H9 (cell line): Measurements from ENCODE around the gene GSG1L. TPM values are rescaled to one million over a fixed set of nuclear protein-coding genes. Genes with fewer than 3 reads are reported as not detected.

Source experiments
- DNase-seq: peaks from one replicate; pipeline ENCODE4 v3.0.0-alpha.2; 2017
- H2AFZ ChIP-seq: one replicate; pipeline ENCODE4 v1.6.1; 2013; ENCODE audit warnings: mild to moderate bottlenecking, low read length, control low read depth, moderate library complexity
- H2AK5ac ChIP-seq: 2 replicates; pipeline ENCODE4 v1.6.1; 2013; ENCODE audit warnings: low read length, control low read depth, mixed read lengths; ENCODE audit not compliant: insufficient read length
- H2BK120ac ChIP-seq: one replicate; pipeline ENCODE4 v1.6.1; 2013; ENCODE audit warnings: low read depth, mild to moderate bottlenecking, low read length, control low read depth, inconsistent platforms; ENCODE audit not compliant: poor library complexity, severe bottlenecking
- H2BK12ac ChIP-seq: 2 replicates; pipeline ENCODE4 v1.6.1; 2013; ENCODE audit warnings: low read length, control low read depth, mixed read lengths, low read depth; ENCODE audit not compliant: insufficient read length
- H2BK15ac ChIP-seq: 2 replicates; pipeline ENCODE4 v1.6.1; 2013; ENCODE audit warnings: low read depth, low read length, control low read depth
- H2BK20ac ChIP-seq: one replicate; pipeline ENCODE4 v1.6.1; 2013; ENCODE audit warnings: low read depth, mild to moderate bottlenecking, low read length, control low read depth, inconsistent platforms; ENCODE audit not compliant: poor library complexity, severe bottlenecking
- H2BK5ac ChIP-seq: 2 replicates; pipeline ENCODE4 v1.6.1; 2013; ENCODE audit warnings: low read length, control low read depth, mixed read lengths; ENCODE audit not compliant: insufficient read length
- H3K14ac ChIP-seq: 2 replicates; pipeline ENCODE4 v1.6.1; 2013; ENCODE audit warnings: low read length, control low read depth; ENCODE audit not compliant: insufficient read depth
- H3K18ac ChIP-seq: 2 replicates; pipeline ENCODE4 v1.6.1; 2013; ENCODE audit warnings: low read depth, mild to moderate bottlenecking, mixed read lengths, low read length, control low read depth; ENCODE audit not compliant: insufficient read length
- H3K23ac ChIP-seq: 2 replicates; pipeline ENCODE4 v1.6.1; 2013; ENCODE audit warnings: low read length, control low read depth, mixed read lengths, low read depth; ENCODE audit not compliant: insufficient read length
- H3K23me2 ChIP-seq: 2 replicates; pipeline ENCODE4 v1.6.1; 2013; ENCODE audit warnings: low read depth, mild to moderate bottlenecking, mixed read lengths, low read length, control low read depth; ENCODE audit not compliant: insufficient read length, poor library complexity, severe bottlenecking
- H3K27ac ChIP-seq: 2 replicates; pipeline ENCODE4 v1.5.1; 2013; ENCODE audit warnings: low read length, control low read depth, mixed read lengths, low read depth; ENCODE audit not compliant: insufficient read length
- H3K27me3 ChIP-seq: 2 replicates; pipeline ENCODE4 v1.6.1; 2013; ENCODE audit warnings: low read length, control low read depth, inconsistent platforms; ENCODE audit not compliant: insufficient read depth
- H3K4ac ChIP-seq: 2 replicates; pipeline ENCODE4 v1.6.1; 2013; ENCODE audit warnings: low read depth, mild to moderate bottlenecking, control low read depth, inconsistent platforms, low read length, moderate library complexity
- H3K4me1 ChIP-seq: 2 replicates; pipeline ENCODE4 v1.6.1; 2013; ENCODE audit warnings: low read length, control low read depth, inconsistent platforms; ENCODE audit not compliant: insufficient read depth
- H3K4me2 ChIP-seq: 2 replicates; pipeline ENCODE4 v1.6.1; 2013; ENCODE audit warnings: low read length, control low read depth, mixed read lengths; ENCODE audit not compliant: insufficient read length, insufficient read depth
- H3K56ac ChIP-seq: 2 replicates; pipeline ENCODE4 v1.6.1; 2013; ENCODE audit warnings: low read depth, mild to moderate bottlenecking, mixed read lengths, low read length, control low read depth; ENCODE audit not compliant: insufficient read length
- H3K79me1 ChIP-seq: 2 replicates; pipeline ENCODE4 v1.6.1; 2013; ENCODE audit warnings: low read depth, mild to moderate bottlenecking, moderate library complexity, low read length, control low read depth, inconsistent platforms; ENCODE audit not compliant: insufficient read depth, poor library complexity, severe bottlenecking
- H3K79me2 ChIP-seq: 2 replicates; pipeline ENCODE4 v1.6.1; 2013; ENCODE audit warnings: low read length, control low read depth, inconsistent platforms; ENCODE audit not compliant: insufficient read depth
- H3K9ac ChIP-seq: 2 replicates; pipeline ENCODE4 v1.6.1; 2013; ENCODE audit warnings: low read length, control low read depth, mixed read lengths; ENCODE audit not compliant: insufficient read length; ENCODE audit errors: extremely low read depth
- H3K9me3 ChIP-seq: one replicate; pipeline ENCODE4 v1.6.1; 2013; ENCODE audit warnings: low read depth, low read length, inconsistent platforms; ENCODE audit not compliant: control insufficient read depth
- H3T11ph ChIP-seq: one replicate; pipeline ENCODE4 v1.6.1; 2013; ENCODE audit warnings: mild to moderate bottlenecking, low read length, control low read depth, inconsistent platforms
- H4K20me1 ChIP-seq: one replicate; pipeline ENCODE4 v1.6.1; 2013; ENCODE audit not compliant: control insufficient read depth, insufficient read length, insufficient read depth
- H4K5ac ChIP-seq: 2 replicates; pipeline ENCODE4 v1.6.1; 2013; ENCODE audit warnings: low read depth, mild to moderate bottlenecking, mixed read lengths, low read length, control low read depth; ENCODE audit not compliant: insufficient read length
- H4K8ac ChIP-seq: replicated peaks from 2 replicates; pipeline ENCODE4 v1.6.1; 2013; ENCODE audit warnings: low read length, control low read depth, mixed read lengths, low read depth; ENCODE audit not compliant: insufficient read length
- H4K91ac ChIP-seq: 2 replicates; pipeline ENCODE4 v1.6.1; 2013; ENCODE audit warnings: low read depth, mild to moderate bottlenecking, moderate library complexity, mixed read lengths, low read length, control low read depth; ENCODE audit not compliant: insufficient read length
- H3K27ac Mint-ChIP-seq, 3 experiments: 2 replicates in 2 of 3; 3 replicates in 1 of 3; pipeline ENCODE4 v1.8.0; 2020 to 2021; ENCODE audit warnings: mixed read lengths in 3 of 3, mild to moderate bottlenecking in 1 of 3, moderate library complexity in 1 of 3
- H3K27me3 Mint-ChIP-seq: 2 replicates; pipeline ENCODE4 v1.8.0; 2021; ENCODE audit warnings: low read depth, mild to moderate bottlenecking, moderate library complexity, mixed read lengths
- H3K36me3 Mint-ChIP-seq, 3 experiments: 2 replicates in 2 of 3; 3 replicates in 1 of 3; pipeline ENCODE4 v1.8.0; 2020 to 2021; ENCODE audit warnings: low read depth in 3 of 3, mixed read lengths in 3 of 3; ENCODE audit not compliant: insufficient read depth in 1 of 3
- H3K4me1 Mint-ChIP-seq, 2 experiments: 2 replicates each; pipeline ENCODE4 v1.8.0; 2020; ENCODE audit warnings: mixed read lengths in 2 of 2
- H3K4me3 Mint-ChIP-seq, 2 experiments: 2 replicates in 1 of 2; 3 replicates in 1 of 2; pipeline ENCODE4 v1.8.0; 2020 to 2021; ENCODE audit warnings: mild to moderate bottlenecking in 2 of 2, mixed read lengths in 2 of 2, moderate library complexity in 1 of 2
- H3K9me3 Mint-ChIP-seq, 2 experiments: 2 replicates in 1 of 2; 3 replicates in 1 of 2; pipeline ENCODE4 v1.8.0; 2020; ENCODE audit warnings: mild to moderate bottlenecking in 2 of 2, mixed read lengths in 2 of 2, moderate library complexity in 1 of 2
- WGBS: extraction: QIAGEN DNeasy Blood & Tissue Kit; methylation state at CpG from one replicate; pipeline ENCODE4 v1.1.7; 2013; ENCODE audit warnings: missing lambda C conversion rate, low lambda C conversion rate, mixed read lengths; ENCODE audit not compliant: insufficient read length; ENCODE audit errors: extremely low coverage; 5-methylcytosine and 5-hydroxymethylcytosine counted together
- total RNA-seq: library from RNA; stranded (reverse); gene quantifications from 2 replicates; pipeline ENCODE4 v1.2.1, GENCODE V29; 2021
- TF ChIP-seq, protein P1 (sequence below): fragments of 200-600 bp; sonication (generic); conservative IDR thresholded peaks from 3 replicates; pipeline ENCODE4 v1.8.0; 2021; ENCODE audit warnings: antibody characterized with exemption, mild to moderate bottlenecking

The GSG1L gene
- total RNA-seq, 1 experiment from 2014 or later = 0.35 TPM

DNA sequence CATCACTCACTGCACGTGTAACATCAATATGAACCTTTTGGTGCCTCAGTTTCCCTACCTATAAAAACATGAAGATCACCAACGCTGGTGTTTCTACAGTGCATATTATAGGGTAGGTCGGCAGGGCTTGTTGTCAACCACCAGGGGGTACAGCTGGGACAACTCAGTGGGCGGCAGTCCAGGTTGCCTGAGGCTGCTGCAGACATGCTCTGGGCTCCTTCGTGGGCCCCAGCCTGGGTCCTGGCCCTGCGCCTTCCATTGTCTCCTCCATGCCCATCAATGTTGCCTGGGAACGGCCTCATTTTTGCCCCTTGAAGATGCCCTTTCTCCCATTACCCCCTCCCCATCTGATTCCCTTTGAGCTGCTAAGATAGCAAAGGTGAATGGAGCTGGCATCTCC lies 89.8 kb downstream of the GSG1L start:
- H3K36me3 Mint-ChIP-seq = no peaks in the 10 kb centered on the region
- Histone ChIP-seq H4K8ac (no peak overlapping the region), H2BK120ac (no peak overlapping the region), H3K18ac (no peak overlapping the region), H2BK5ac (no peak overlapping the region), H3K79me2 (no peaks in the 10 kb centered on the region), H2BK15ac (no peak overlapping the region), H3T11ph (no peak overlapping the region), H3K9me3 (no peaks in the 10 kb centered on the region), H3K23me2 (no peaks in the 10 kb centered on the region), H3K4me2 (no peak overlapping the region), H2AFZ (no peak overlapping the region), H3K27ac (no peak overlapping the region), H3K14ac (no peak overlapping the region), H3K27me3 (no peaks in the 10 kb centered on the region), H4K91ac (no peak overlapping the region), H3K56ac (no peak overlapping the region), H4K5ac (no peak overlapping the region), H2BK12ac (no peak overlapping the region), H3K4ac (no peak overlapping the region), H3K9ac (no peak overlapping the region), H3K79me1 (no peaks in the 10 kb centered on the region), H3K23ac (no peak overlapping the region), H3K4me1 (no peaks in the 10 kb centered on the region), H2AK5ac (no peak overlapping the region), H2BK20ac (no peak overlapping the region), H4K20me1 (no peaks in the 10 kb centered on the region)
- no CpG with 5 or more reads among the region's 7 CpGs for WGBS
- TF ChIP-seq, protein P1, sequence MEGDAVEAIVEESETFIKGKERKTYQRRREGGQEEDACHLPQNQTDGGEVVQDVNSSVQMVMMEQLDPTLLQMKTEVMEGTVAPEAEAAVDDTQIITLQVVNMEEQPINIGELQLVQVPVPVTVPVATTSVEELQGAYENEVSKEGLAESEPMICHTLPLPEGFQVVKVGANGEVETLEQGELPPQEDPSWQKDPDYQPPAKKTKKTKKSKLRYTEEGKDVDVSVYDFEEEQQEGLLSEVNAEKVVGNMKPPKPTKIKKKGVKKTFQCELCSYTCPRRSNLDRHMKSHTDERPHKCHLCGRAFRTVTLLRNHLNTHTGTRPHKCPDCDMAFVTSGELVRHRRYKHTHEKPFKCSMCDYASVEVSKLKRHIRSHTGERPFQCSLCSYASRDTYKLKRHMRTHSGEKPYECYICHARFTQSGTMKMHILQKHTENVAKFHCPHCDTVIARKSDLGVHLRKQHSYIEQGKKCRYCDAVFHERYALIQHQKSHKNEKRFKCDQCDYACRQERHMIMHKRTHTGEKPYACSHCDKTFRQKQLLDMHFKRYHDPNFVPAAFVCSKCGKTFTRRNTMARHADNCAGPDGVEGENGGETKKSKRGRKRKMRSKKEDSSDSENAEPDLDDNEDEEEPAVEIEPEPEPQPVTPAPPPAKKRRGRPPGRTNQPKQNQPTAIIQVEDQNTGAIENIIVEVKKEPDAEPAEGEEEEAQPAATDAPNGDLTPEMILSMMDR = peak; percentile 37; the same call in 2 of the 3 replicates
- H3K4me3 Mint-ChIP-seq = no peak overlapping the region
- 0 out of 4 replicates have a peak, but pooled peaks cover 0 to 3% of the 10 kb centered on the region in 2 experiments for H3K4me1 Mint-ChIP-seq
- H3K27ac Mint-ChIP-seq = no peak overlapping the region
- H3K9me3 Mint-ChIP-seq = no peaks in the 10 kb centered on the region
- H3K27me3 Mint-ChIP-seq = peaks cover 35% of the 10 kb centered on the region
- no peak for DNase-seq
